COR-L47 (cell line): ENCODE data around the gene ZIK1.

Source experiments
- DNase-seq: peaks from one replicate; lab custom pipeline; 2025; lab: John Stamatoyannopoulos, UW

ZIK1 gene

GRCh38 chr19:57611113-57611512 lies 27.2 kb downstream of the ZIK1 start:
- DNase-seq, result no peak

GRCh38 chr19:57613941-57614743 lies 30.2 kb downstream of the ZIK1 start, which contains the start of gene ZNF134:
Gene ZNF134 (plus strand): TSS chr19:57614242. CDS start chr19:57619469, 5,227 bp downstream.
- peak; percentile 90 for DNase-seq

- no peak for DNase-seq
These were observed 31.4 kb downstream of the ZIK1 start for GRCh38 chr19:57615346-57615745.

- no peak for DNase-seq
These were observed 36.9 kb downstream of the ZIK1 start for GRCh38 chr19:57620673-57621348.

GRCh38 chr19:57623091-57623490 lies 39.1 kb downstream of the ZIK1 start:
- DNase-seq, result no peak

- DNase-seq, result peak; percentile 91
These were observed 49.3 kb downstream of the ZIK1 start, which contains the start of gene ZNF211 for GRCh38 chr19:57632987-57633831. Gene ZNF211 (plus strand): TSS chr19:57633168. CDS start chr19:57633347, 179 bp downstream.

- no peak for DNase-seq
These were observed 49.8 kb downstream of the ZIK1 start for GRCh38 chr19:57633832-57634131.

GRCh38 chr19:57637379-57637778 lies 53.4 kb downstream of the ZIK1 start:
- DNase-seq, result no peak

- no peak for DNase-seq
These were observed 57.8 kb downstream of the ZIK1 start for GRCh38 chr19:57641715-57642234.

- DNase-seq, result peak; percentile 10
These were observed 58.6 kb downstream of the ZIK1 start for GRCh38 chr19:57642396-57643046.
